WTC11 (cell line): Measurements from ENCODE around the gene DHX8. TPM values are rescaled to one million over a fixed set of nuclear protein-coding genes. Genes with fewer than 3 reads are reported as not detected.

ENCODE experiments used
- ATAC-seq: fragments of 200-7000 bp; cut with Tn5 transposase; 2 replicates; pipeline ENCODE4 v1.10.0; 2021; ENCODE audit warnings: mild to moderate bottlenecking, moderate library complexity
- CTCF ChIA-PET: fragments of 300-600 bp; sonication (Branson Sonifier 250); formaldehyde crosslinking; loops from one replicate; lab custom pipeline; 2021; ENCODE audit warnings: antibody characterized with exemption; lab: Charles Lee
- POLR2A ChIA-PET: fragments of 350-600 bp; sonication (Branson Sonifier 250); formaldehyde crosslinking; loops from one replicate; lab custom pipeline; 2021; ENCODE audit warnings: antibody characterized with exemption; lab: Charles Lee
- DNase-seq: peaks from one replicate; pipeline ENCODE4 v3.0.0; 2021; ENCODE audit warnings: low spot score
- H3K27ac Mint-ChIP-seq: 2 replicates; pipeline ENCODE4 v1.8.0; 2021; ENCODE audit warnings: mixed read lengths
- H3K27me3 Mint-ChIP-seq: 2 replicates; pipeline ENCODE4 v1.8.0; 2021; ENCODE audit warnings: low read depth, mild to moderate bottlenecking, moderate library complexity, mixed read lengths
- H3K36me3 Mint-ChIP-seq: 2 replicates; pipeline ENCODE4 v1.8.0; 2021; ENCODE audit warnings: mixed read lengths
- H3K4me1 Mint-ChIP-seq: 2 replicates; pipeline ENCODE4 v1.8.0; 2022; ENCODE audit warnings: mixed read lengths
- H3K4me3 Mint-ChIP-seq: 2 replicates; pipeline ENCODE4 v1.8.0; 2021; ENCODE audit warnings: mild to moderate bottlenecking, moderate library complexity, mixed read lengths
- H3K9me3 Mint-ChIP-seq: 2 replicates; pipeline ENCODE4 v1.8.0; 2021; ENCODE audit warnings: mixed read lengths
- ELF4 ChIP-seq: sonication (generic); formaldehyde crosslinking; IDR thresholded peaks from 2 replicates; pipeline ENCODE4 v1.8.1; 2022; ENCODE audit warnings: low read depth, mild to moderate bottlenecking, moderate library complexity, missing genetic modification reagents
- FOXK1 ChIP-seq: sonication (generic); formaldehyde crosslinking; IDR thresholded peaks from 2 replicates; pipeline ENCODE4 v1.8.0; 2022; ENCODE audit warnings: mild to moderate bottlenecking, moderate library complexity, missing genetic modification reagents
- GABPB1 ChIP-seq: sonication (generic); formaldehyde crosslinking; IDR thresholded peaks from 2 replicates; pipeline ENCODE4 v1.8.1; 2023; ENCODE audit warnings: mild to moderate bottlenecking, missing genetic modification reagents
- MAX ChIP-seq: sonication (generic); formaldehyde crosslinking; IDR thresholded peaks from 2 replicates; pipeline ENCODE4 v1.8.0; 2022; ENCODE audit warnings: mild to moderate bottlenecking, missing genetic modification reagents
- NFE2L1 ChIP-seq: sonication (generic); formaldehyde crosslinking; IDR thresholded peaks from 2 replicates; pipeline ENCODE4 v1.8.1; 2023; ENCODE audit warnings: missing genetic modification reagents
- NFYB ChIP-seq: sonication (generic); formaldehyde crosslinking; conservative IDR thresholded peaks from 2 replicates; pipeline ENCODE4 v1.8.0; 2022; ENCODE audit warnings: low read depth, missing genetic modification reagents
- NR3C1 ChIP-seq: sonication (generic); formaldehyde crosslinking; conservative IDR thresholded peaks from 2 replicates; pipeline ENCODE4 v1.8.1; 2023; ENCODE audit warnings: low read depth, mild to moderate bottlenecking, missing genetic modification reagents
- PREB ChIP-seq: sonication (generic); formaldehyde crosslinking; IDR thresholded peaks from 2 replicates; pipeline ENCODE4 v1.8.1; 2022; ENCODE audit warnings: mild to moderate bottlenecking, missing genetic modification reagents, moderate library complexity, borderline replicate concordance
- SOX15 ChIP-seq: fragments of 250-450 bp; sonication (Bioruptor Pico); IDR thresholded peaks from 2 replicates; pipeline ENCODE4 v1.9.0; 2021; ENCODE audit warnings: mild to moderate bottlenecking
- TEAD1 ChIP-seq: sonication (generic); formaldehyde crosslinking; IDR thresholded peaks from 2 replicates; pipeline ENCODE4 v1.8.0; 2022; ENCODE audit warnings: mild to moderate bottlenecking, missing genetic modification reagents
- USF1 ChIP-seq: sonication (generic); formaldehyde crosslinking; IDR thresholded peaks from 2 replicates; pipeline ENCODE4 v1.8.0; 2022; ENCODE audit warnings: mild to moderate bottlenecking, missing genetic modification reagents
- ZBTB21 ChIP-seq: sonication (generic); formaldehyde crosslinking; IDR thresholded peaks from 2 replicates; pipeline ENCODE4 v1.8.1; 2023; ENCODE audit warnings: mild to moderate bottlenecking, missing genetic modification reagents, borderline replicate concordance
- ZNF281 ChIP-seq: sonication (generic); formaldehyde crosslinking; IDR thresholded peaks from 2 replicates; pipeline ENCODE4 v1.8.0; 2023; ENCODE audit warnings: mild to moderate bottlenecking, missing genetic modification reagents
- ZNF317 ChIP-seq: sonication (generic); formaldehyde crosslinking; IDR thresholded peaks from 2 replicates; pipeline ENCODE4 v1.8.1; 2023; ENCODE audit warnings: low read depth, mild to moderate bottlenecking, moderate library complexity, missing genetic modification reagents, borderline replicate concordance
- total RNA-seq: library from RNA; stranded (reverse); gene quantifications from 3 replicates; pipeline ENCODE4 v1.2.3, GENCODE V29; 2021
- TF ChIP-seq, protein P1 (sequence below): sonication (generic); formaldehyde crosslinking; conservative IDR thresholded peaks from 2 replicates; pipeline ENCODE4 v1.8.1; 2022; ENCODE audit warnings: mild to moderate bottlenecking, missing genetic modification reagents
- TF ChIP-seq, protein P2 (sequence below): sonication (generic); formaldehyde crosslinking; IDR thresholded peaks from 2 replicates; pipeline ENCODE4 v1.8.1; 2022; ENCODE audit warnings: missing genetic modification reagents, borderline replicate concordance
- TF ChIP-seq, protein P3 (sequence below): fragments of 250-450 bp; sonication (Bioruptor Pico); IDR thresholded peaks from 2 replicates; pipeline ENCODE4 v1.9.0; 2021; ENCODE audit warnings: mild to moderate bottlenecking

Gene DHX8
- total RNA-seq, 1 experiment from 2014 or later = 58.5 TPM

DNA sequence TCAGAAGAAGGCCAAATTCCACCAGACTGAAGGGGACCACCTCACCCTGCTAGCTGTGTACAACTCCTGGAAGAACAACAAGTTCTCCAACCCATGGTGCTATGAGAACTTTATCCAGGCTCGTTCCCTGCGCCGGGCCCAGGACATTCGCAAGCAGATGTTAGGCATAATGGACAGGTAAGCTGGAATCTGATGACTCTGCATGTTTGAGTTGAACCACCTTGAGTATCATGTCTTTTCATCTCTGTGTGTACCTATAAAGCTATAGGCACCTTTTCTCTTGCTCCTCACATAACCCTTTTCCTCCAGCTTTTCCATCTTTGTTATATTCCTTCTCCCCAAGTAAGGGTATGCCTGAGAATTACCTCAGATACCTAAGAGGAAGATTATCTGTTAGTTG, 37.6 kb downstream of the DHX8 start:
- no peak for ATAC-seq
- no peak overlapping the region for H3K4me3 Mint-ChIP-seq
- no peak overlapping the region; the same call in 1 of the 2 replicates for H3K27ac Mint-ChIP-seq
- peaks cover 59% of the 10 kb centered on the region for H3K36me3 Mint-ChIP-seq
- no peaks in the 10 kb centered on the region for H3K9me3 Mint-ChIP-seq
- no peaks in the 10 kb centered on the region for H3K27me3 Mint-ChIP-seq
- DNase-seq = no peak
- no peak for TF ChIP-seq ZNF317
- TF ChIP-seq USF1 = no peak
- TF ChIP-seq, protein P1, sequence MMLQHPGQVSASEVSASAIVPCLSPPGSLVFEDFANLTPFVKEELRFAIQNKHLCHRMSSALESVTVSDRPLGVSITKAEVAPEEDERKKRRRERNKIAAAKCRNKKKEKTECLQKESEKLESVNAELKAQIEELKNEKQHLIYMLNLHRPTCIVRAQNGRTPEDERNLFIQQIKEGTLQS (CRISPR knock-in tag) = no peak
- CTCF ChIA-PET = interaction anchor here (0.9 to 1.8 kb wide), 2 partner anchors 22 to 41 kb away, joined by 3 to 4 read pairs; no protein-coding TSS in a partner anchor
- H3K4me1 Mint-ChIP-seq = peaks cover 18% of the 10 kb centered on the region
- POLR2A ChIA-PET = no interaction called here

- TF ChIP-seq GABPB1 (CRISPR knock-in tag) (no peak), FOXK1 (CRISPR knock-in tag) (no peak), ZBTB21 (CRISPR knock-in tag) (no peak), NFYB (CRISPR knock-in tag) (no peak), TEAD1 (CRISPR knock-in tag) (no peak), PREB (CRISPR knock-in tag) (no peak)
- TF ChIP-seq, protein P2, sequence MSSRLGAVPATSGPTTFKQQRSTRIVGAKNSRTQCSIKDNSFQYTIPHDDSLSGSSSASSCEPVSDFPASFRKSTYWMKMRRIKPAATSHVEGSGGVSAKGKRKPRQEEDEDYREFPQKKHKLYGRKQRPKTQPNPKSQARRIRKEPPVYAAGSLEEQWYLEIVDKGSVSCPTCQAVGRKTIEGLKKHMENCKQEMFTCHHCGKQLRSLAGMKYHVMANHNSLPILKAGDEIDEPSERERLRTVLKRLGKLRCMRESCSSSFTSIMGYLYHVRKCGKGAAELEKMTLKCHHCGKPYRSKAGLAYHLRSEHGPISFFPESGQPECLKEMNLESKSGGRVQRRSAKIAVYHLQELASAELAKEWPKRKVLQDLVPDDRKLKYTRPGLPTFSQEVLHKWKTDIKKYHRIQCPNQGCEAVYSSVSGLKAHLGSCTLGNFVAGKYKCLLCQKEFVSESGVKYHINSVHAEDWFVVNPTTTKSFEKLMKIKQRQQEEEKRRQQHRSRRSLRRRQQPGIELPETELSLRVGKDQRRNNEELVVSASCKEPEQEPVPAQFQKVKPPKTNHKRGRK (CRISPR knock-in tag) = no peak
- TF ChIP-seq, protein P3, sequence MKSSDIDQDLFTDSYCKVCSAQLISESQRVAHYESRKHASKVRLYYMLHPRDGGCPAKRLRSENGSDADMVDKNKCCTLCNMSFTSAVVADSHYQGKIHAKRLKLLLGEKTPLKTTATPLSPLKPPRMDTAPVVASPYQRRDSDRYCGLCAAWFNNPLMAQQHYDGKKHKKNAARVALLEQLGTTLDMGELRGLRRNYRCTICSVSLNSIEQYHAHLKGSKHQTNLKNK (CRISPR knock-in tag) = no peak
- peak overlapping the region; percentile 80; the same call in 1 of the 2 replicates for H3K27ac Mint-ChIP-seq
- H3K27me3 Mint-ChIP-seq = no peaks in the 10 kb centered on the region
- peaks cover 49% of the 10 kb centered on the region for H3K4me1 Mint-ChIP-seq
- H3K9me3 Mint-ChIP-seq = no peaks in the 10 kb centered on the region
- POLR2A ChIA-PET = interaction anchor here (1.4 kb wide), 1 partner anchor 21 kb away, joined by 7 read pairs; the partner anchor contains the start of gene ETV4
- CTCF ChIA-PET = interaction anchor here (0.6 to 2.2 kb wide), 11 partner anchors 12 to 1128 kb away, joined by 3 to 9 read pairs (median 5); partner anchors contain the start of gene DHX8
- DNase-seq = no peak
- no peak for ATAC-seq
- H3K4me3 Mint-ChIP-seq = no peak overlapping the region
- peaks cover 47% of the 10 kb centered on the region for H3K36me3 Mint-ChIP-seq
Measured at GRCh38 chr17:43524945-43525575, 41.3 kb downstream of the DHX8 start.

DNA sequence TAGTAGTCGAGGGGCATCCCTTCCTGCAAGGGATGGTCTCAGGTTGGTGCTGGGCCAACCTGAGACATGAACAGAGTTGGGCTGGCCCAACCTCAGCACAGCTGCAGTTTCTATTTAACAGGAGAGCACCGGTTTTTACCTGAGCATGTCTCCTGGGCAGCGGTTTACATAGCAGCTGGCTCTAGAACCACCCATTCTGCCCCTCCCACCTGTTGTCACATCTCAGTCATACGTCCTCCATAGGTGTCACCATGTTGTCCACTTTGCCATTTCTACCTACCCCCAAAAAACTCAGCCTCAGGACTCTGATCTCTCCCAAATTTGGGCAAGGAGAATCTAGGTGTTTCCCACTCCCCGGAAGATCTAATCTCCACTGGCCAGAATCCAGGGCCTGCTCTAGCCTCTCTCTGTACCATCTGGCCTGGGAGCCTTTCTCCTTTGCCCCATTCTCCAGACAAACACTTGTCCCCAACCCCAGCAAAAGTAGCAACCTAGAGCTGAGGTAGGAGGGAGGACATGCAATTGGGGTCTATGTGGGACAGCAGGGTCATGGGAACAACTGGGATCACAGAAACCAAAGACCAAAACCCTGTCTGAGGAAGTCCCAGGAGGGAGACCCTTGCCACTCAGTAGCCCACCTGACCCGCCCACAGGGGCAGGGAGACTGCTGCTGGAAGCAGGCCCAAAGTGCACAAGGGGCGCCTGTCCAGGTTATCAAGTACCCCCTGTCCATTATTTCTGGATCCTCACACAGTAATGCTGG, 43.3 kb downstream of the DHX8 start:
- Mint-ChIP-seq H3K27me3 (no peaks in the 10 kb centered on the region), H3K27ac (peak overlapping the region; percentile 34), H3K4me1 (peaks cover 66% of the 10 kb centered on the region), H3K4me3 (no peak overlapping the region), H3K9me3 (no peaks in the 10 kb centered on the region), H3K36me3 (peaks cover 29% of the 10 kb centered on the region)
- ChIA-PET POLR2A (interaction anchor here (1.2 to 2.2 kb wide), 5 partner anchors 14 to 251 kb away, joined by 3 to 6 read pairs (median 6); partner anchors contain the start of genes DUSP3 and ETV4), CTCF (interaction anchor here (1.1 to 2.2 kb wide), 8 partner anchors 11 to 153 kb away, joined by 3 to 9 read pairs (median 6); partner anchors contain the start of gene ETV4)
- DNase-seq (no peak), ATAC-seq (no peak)
- TF ChIP-seq SOX15 (no peak), ELF4 (CRISPR knock-in tag) (no peak), NR3C1 (CRISPR knock-in tag) (no peak), ZNF281 (CRISPR knock-in tag) (no peak), MAX (CRISPR knock-in tag) (no peak), NFE2L1 (no peak)
- TF ChIP-seq, protein P3 (CRISPR knock-in tag) = no peak
